HEK293 (cell line): ENCODE results near the gene PLXND1.

Experiments used
- CTCF ChIP-seq: fragments of 450-650 bp; formaldehyde crosslinking; IDR thresholded peaks from 2 replicates; pipeline ENCODE4 v1.5.1; 2016; ENCODE audit warnings: missing biosample characterization, missing genetic modification characterization
- HIC1 ChIP-seq: fragments of 450-650 bp; formaldehyde crosslinking; IDR thresholded peaks from 2 replicates; pipeline ENCODE4 v1.5.1; 2016; ENCODE audit warnings: missing biosample characterization, missing genetic modification characterization
- HOXA7 ChIP-seq: sonication (generic); formaldehyde crosslinking; IDR thresholded peaks from 2 replicates; pipeline ENCODE4 v1.8.1; 2022; ENCODE audit warnings: missing genetic modification reagents, borderline replicate concordance
- KLF10 ChIP-seq: fragments of 450-650 bp; IDR thresholded peaks from 2 replicates; pipeline ENCODE4 v1.5.1; 2018; ENCODE audit warnings: missing biosample characterization, mild to moderate bottlenecking, missing genetic modification characterization
- OVOL3 ChIP-seq: fragments of 450-650 bp; formaldehyde crosslinking; IDR thresholded peaks from 2 replicates; pipeline ENCODE4 v1.5.1; 2016; ENCODE audit warnings: missing biosample characterization, missing genetic modification characterization
- PATZ1 ChIP-seq: fragments of 450-650 bp; formaldehyde crosslinking; IDR thresholded peaks from 2 replicates; pipeline ENCODE4 v1.5.1; 2016; ENCODE audit warnings: missing biosample characterization, missing genetic modification characterization
- PBX3 ChIP-seq: sonication (generic); formaldehyde crosslinking; IDR thresholded peaks from 2 replicates; pipeline ENCODE4 v1.8.1; 2022; ENCODE audit warnings: mild to moderate bottlenecking, moderate library complexity, missing genetic modification reagents
- PRDM6 ChIP-seq: fragments of 450-650 bp; formaldehyde crosslinking; IDR thresholded peaks from 2 replicates; pipeline ENCODE4 v1.5.1; 2017; ENCODE audit warnings: missing biosample characterization, missing genetic modification characterization
- SP7 ChIP-seq: fragments of 450-650 bp; formaldehyde crosslinking; IDR thresholded peaks from 2 replicates; pipeline ENCODE4 v1.5.1; 2016; ENCODE audit warnings: missing biosample characterization, missing genetic modification characterization
- ZBTB17 ChIP-seq: fragments of 450-650 bp; formaldehyde crosslinking; IDR thresholded peaks from 2 replicates; pipeline ENCODE4 v1.5.1; 2016; ENCODE audit warnings: missing biosample characterization, missing genetic modification characterization
- ZEB2 ChIP-seq: fragments of 450-650 bp; formaldehyde crosslinking; IDR thresholded peaks from 2 replicates; pipeline ENCODE4 v1.5.1; 2016; ENCODE audit warnings: missing biosample characterization, missing genetic modification characterization
- ZFP3 ChIP-seq: fragments of 450-650 bp; formaldehyde crosslinking; IDR thresholded peaks from 2 replicates; pipeline ENCODE4 v1.5.1; 2016; ENCODE audit warnings: low read depth, missing biosample characterization, missing genetic modification characterization
- ZIC2 ChIP-seq: fragments of 450-650 bp; formaldehyde crosslinking; IDR thresholded peaks from 2 replicates; pipeline ENCODE4 v1.5.1; 2016; ENCODE audit warnings: missing biosample characterization, missing genetic modification characterization
- ZNF18 ChIP-seq: fragments of 450-650 bp; formaldehyde crosslinking; IDR thresholded peaks from 2 replicates; pipeline ENCODE4 v1.5.1; 2016; ENCODE audit warnings: missing biosample characterization, missing genetic modification characterization
- ZNF211 ChIP-seq: fragments of 450-650 bp; formaldehyde crosslinking; IDR thresholded peaks from 2 replicates; pipeline ENCODE4 v1.5.1; 2016; ENCODE audit warnings: low read depth, missing biosample characterization, missing genetic modification characterization
- ZNF354C ChIP-seq: fragments of 450-650 bp; formaldehyde crosslinking; IDR thresholded peaks from 2 replicates; pipeline ENCODE4 v1.5.1; 2016; ENCODE audit warnings: missing biosample characterization, missing genetic modification characterization, low read depth, borderline replicate concordance
- ZNF501 ChIP-seq: fragments of 450-650 bp; formaldehyde crosslinking; IDR thresholded peaks from 2 replicates; pipeline ENCODE4 v1.5.1; 2016; ENCODE audit warnings: missing biosample characterization, missing genetic modification characterization
- ZNF548 ChIP-seq: fragments of 450-650 bp; formaldehyde crosslinking; IDR thresholded peaks from 2 replicates; pipeline ENCODE4 v1.5.1; 2016; ENCODE audit warnings: missing biosample characterization, missing genetic modification characterization
- ZNF555 ChIP-seq: fragments of 450-650 bp; formaldehyde crosslinking; conservative IDR thresholded peaks from 2 replicates; pipeline ENCODE4 v1.5.1; 2017; ENCODE audit warnings: missing biosample characterization, mild to moderate bottlenecking, missing genetic modification characterization, inconsistent platforms
- ZNF560 ChIP-seq: fragments of 450-650 bp; formaldehyde crosslinking; IDR thresholded peaks from 2 replicates; pipeline ENCODE4 v1.5.1; 2017; ENCODE audit warnings: missing biosample characterization, missing genetic modification characterization, borderline replicate concordance
- ZNF768 ChIP-seq: fragments of 450-650 bp; formaldehyde crosslinking; IDR thresholded peaks from 2 replicates; pipeline ENCODE4 v1.5.1; 2018; ENCODE audit warnings: missing biosample characterization, mild to moderate bottlenecking, missing genetic modification characterization
- ZNF837 ChIP-seq: fragments of 450-650 bp; formaldehyde crosslinking; IDR thresholded peaks from 2 replicates; pipeline ENCODE4 v1.5.1; 2016; ENCODE audit warnings: missing biosample characterization, missing genetic modification characterization
- ZSCAN5A ChIP-seq: fragments of 450-650 bp; formaldehyde crosslinking; IDR thresholded peaks from 2 replicates; pipeline ENCODE4 v1.5.1; 2016; ENCODE audit warnings: missing biosample characterization, missing genetic modification characterization

Gene PLXND1

GRCh38 chr3:129597087-129597999 is 9.1 kb downstream of the PLXND1 start (continued):
- TF ChIP-seq HIC1 (tag by site-specific recombination) (no peak), ZNF354C (no peak), SP7 (tag by site-specific recombination) (0 out of 2 replicates have a peak, but pooled peaks have one; percentile 25), CTCF (tag by site-specific recombination) (no peak), OVOL3 (tag by site-specific recombination) (no peak), ZNF501 (tag by site-specific recombination) (no peak), ZSCAN5A (no peak), PRDM6 (tag by site-specific recombination) (no peak), ZNF18 (tag by site-specific recombination) (no peak), ZEB2 (no peak), KLF10 (tag by site-specific recombination) (no peak), ZNF560 (tag by site-specific recombination) (no peak), PBX3 (CRISPR knock-in tag) (no peak), ZNF211 (no peak), ZNF548 (tag by site-specific recombination) (no peak), ZFP3 (no peak), ZNF555 (no peak), ZNF837 (no peak), ZNF768 (tag by site-specific recombination) (no peak), ZIC2 (peak; percentile 32; the same call in 1 of the 2 replicates), ZBTB17 (tag by site-specific recombination) (no peak), HOXA7 (CRISPR knock-in tag) (no peak), PATZ1 (peak; percentile 39)
